BLaER1 treated with 17β-estradiol and CSF1 and Interleukin-3, amounts not matched to agents 10 nM and 100 nM (cell line): Measurements from ENCODE around the gene PDIA6.

Experiments used
- H3K27ac ChIP-seq, 11 experiments: shearing (Covaris generic); formaldehyde crosslinking; 2 replicates each; pipeline ENCODE4 v1.8.1; 2022
- H3K27me3 ChIP-seq, 11 experiments: shearing (Covaris generic); formaldehyde crosslinking; 2 replicates each; pipeline ENCODE4 v1.8.1; 2022
- H3K36me3 ChIP-seq, 11 experiments: shearing (Covaris generic); formaldehyde crosslinking; 2 replicates each; pipeline ENCODE4 v1.8.1; 2022
- H3K4me1 ChIP-seq, 10 experiments: shearing (Covaris generic); formaldehyde crosslinking; 2 replicates each; pipeline ENCODE4 v1.8.1; 2022
- H3K4me2 ChIP-seq, 11 experiments: shearing (Covaris generic); formaldehyde crosslinking; 2 replicates each; pipeline ENCODE4 v1.8.1; 2022
- H3K4me3 ChIP-seq, 10 experiments: shearing (Covaris generic); formaldehyde crosslinking; 2 replicates each; pipeline ENCODE4 v1.8.1; 2022
- H3K9ac ChIP-seq, 11 experiments: shearing (Covaris generic); formaldehyde crosslinking; 2 replicates each; pipeline ENCODE4 v1.8.1; 2022
- H3K9me3 ChIP-seq, 11 experiments: shearing (Covaris generic); formaldehyde crosslinking; replicated peaks in 1 of 11; 2 replicates each; pipeline ENCODE4 v1.8.1; 2022
- H4K20me1 ChIP-seq, 11 experiments: shearing (Covaris generic); formaldehyde crosslinking; 2 replicates each; pipeline ENCODE4 v1.8.1; 2022
- Cebpa-rat ChIP-seq, 11 experiments: shearing (Covaris generic); IDR thresholded peaks; 2 replicates each; pipeline ENCODE4 v1.8.1; 2022

Gene PDIA6

DNA sequence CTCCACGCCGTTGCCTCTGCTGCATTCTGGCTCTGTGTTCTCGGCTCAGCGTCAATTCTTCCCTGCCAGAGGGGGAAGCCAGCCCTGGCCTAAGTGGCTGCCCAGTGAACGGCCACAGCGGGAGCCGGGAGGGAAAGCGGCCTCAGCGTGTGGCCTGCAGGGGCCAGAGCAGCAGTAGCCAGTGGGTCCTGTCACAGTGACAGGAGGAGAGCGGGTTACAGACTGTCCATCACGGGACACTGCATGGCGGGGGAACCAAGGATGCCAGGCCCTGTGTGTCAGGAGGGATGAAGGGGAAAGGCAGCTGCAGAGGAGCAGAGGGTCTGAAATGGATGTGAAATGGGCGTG lies 39.7 kb downstream of the PDIA6 start:
- no peaks in the 10 kb centered on the region for H3K27me3 ChIP-seq
- no peak for TF ChIP-seq Cebpa-rat (IDR thresholded peaks at IDR 0.05)
- H3K4me3 ChIP-seq = no peak overlapping the region
- H3K36me3 ChIP-seq = peaks cover 1 to 19% (median 10%) of the 10 kb centered on the region in 11 experiments
- H3K9me3 ChIP-seq = no peaks in the 10 kb centered on the region
- no peak overlapping the region for H3K9ac ChIP-seq
- no peak overlapping the region for H3K4me2 ChIP-seq
- H3K27ac ChIP-seq = no peak overlapping the region
- H4K20me1 ChIP-seq = peaks cover 14 to 48% (median 37%) of the 10 kb centered on the region in 11 experiments; a peak in 21 of 22 replicates
- peaks cover 0 to 37% (median 32%) of the 10 kb centered on the region in 10 experiments; a peak in 13 of 20 replicates for H3K4me1 ChIP-seq

DNA sequence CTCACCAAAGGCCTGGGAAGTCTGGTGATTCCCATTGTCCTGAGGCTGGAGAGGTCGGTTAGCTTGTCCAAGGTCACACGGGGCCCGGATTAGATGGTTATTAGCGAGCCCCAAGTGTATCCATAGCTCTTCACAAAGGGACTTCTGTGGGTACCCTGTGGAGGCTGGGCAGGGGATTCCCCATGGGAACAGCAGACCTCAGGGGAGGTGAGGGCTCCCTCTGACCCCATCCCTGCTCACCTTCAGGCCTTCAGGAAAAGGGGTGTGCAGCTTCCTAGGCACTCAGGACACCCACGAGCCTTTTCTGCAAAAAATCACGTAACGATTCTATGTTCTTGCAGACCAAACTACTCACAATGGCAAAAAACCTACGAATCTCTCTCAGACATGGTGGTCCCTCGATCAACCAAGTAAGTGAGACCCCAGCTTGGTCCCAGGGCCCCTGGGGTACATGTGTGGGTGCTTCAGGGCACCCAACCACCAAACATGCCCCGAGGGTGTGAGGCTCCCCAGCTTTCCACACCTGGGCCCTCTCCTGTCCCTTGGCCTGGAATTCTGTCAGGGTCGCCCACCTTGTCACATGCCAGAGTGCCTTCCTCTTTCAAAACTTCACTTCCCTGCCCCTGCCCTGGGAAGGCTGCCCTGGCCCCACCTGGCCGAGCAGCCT lies 40.3 kb downstream of the PDIA6 start:
- no peak for TF ChIP-seq Cebpa-rat (IDR thresholded peaks at IDR 0.05)
- H3K4me3 ChIP-seq = no peak overlapping the region
- peaks cover 0 to 32% (median 27%) of the 10 kb centered on the region in 10 experiments; a peak in 13 of 20 replicates for H3K4me1 ChIP-seq
- H3K9ac ChIP-seq = no peak overlapping the region
- peaks cover 0 to 14% (median 5%) of the 10 kb centered on the region in 11 experiments; a peak in 13 of 22 replicates for H3K36me3 ChIP-seq
- H3K4me2 ChIP-seq = no peak overlapping the region
- H3K27me3 ChIP-seq = no peaks in the 10 kb centered on the region
- no peak overlapping the region for H3K27ac ChIP-seq
- H4K20me1 ChIP-seq = peaks cover 9 to 43% (median 32%) of the 10 kb centered on the region in 11 experiments; a peak in 20 of 22 replicates
- H3K9me3 ChIP-seq = no peaks in the 10 kb centered on the region

DNA sequence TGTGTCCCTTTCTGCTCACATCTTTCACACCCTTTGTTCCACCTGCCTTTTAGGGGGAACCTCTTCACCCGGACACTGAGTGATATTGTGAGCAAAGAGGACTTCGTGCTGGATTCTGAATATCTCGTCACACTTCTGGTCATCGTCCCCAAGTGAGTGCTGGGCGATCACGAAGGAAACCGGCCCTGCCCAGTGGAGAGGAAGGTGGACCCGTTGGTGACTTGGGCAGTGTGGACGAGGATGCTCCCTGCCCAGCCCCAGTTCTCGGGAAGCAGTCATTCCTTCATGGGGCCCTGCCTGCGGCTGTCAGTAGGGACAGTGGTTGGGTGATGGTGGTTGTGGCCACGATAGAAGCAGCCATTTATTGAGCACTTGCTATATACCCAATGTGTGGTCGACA lies 40.8 kb downstream of the PDIA6 start:
- H4K20me1 ChIP-seq = peaks cover 4 to 38% (median 26%) of the 10 kb centered on the region in 11 experiments; a peak in 17 of 22 replicates
- no peak overlapping the region for H3K4me3 ChIP-seq
- TF ChIP-seq Cebpa-rat (IDR thresholded peaks at IDR 0.05) = no peak
- H3K27ac ChIP-seq = no peak overlapping the region
- no peak overlapping the region for H3K9ac ChIP-seq
- no peak overlapping the region for H3K4me2 ChIP-seq
- peaks cover 0 to 27% (median 22%) of the 10 kb centered on the region in 10 experiments; a peak in 13 of 20 replicates for H3K4me1 ChIP-seq
- H3K36me3 ChIP-seq = peaks cover 0 to 8% (median 0%) of the 10 kb centered on the region in 11 experiments; a peak in 3 of 22 replicates
- H3K9me3 ChIP-seq = no peaks in the 10 kb centered on the region
- no peaks in the 10 kb centered on the region for H3K27me3 ChIP-seq

DNA sequence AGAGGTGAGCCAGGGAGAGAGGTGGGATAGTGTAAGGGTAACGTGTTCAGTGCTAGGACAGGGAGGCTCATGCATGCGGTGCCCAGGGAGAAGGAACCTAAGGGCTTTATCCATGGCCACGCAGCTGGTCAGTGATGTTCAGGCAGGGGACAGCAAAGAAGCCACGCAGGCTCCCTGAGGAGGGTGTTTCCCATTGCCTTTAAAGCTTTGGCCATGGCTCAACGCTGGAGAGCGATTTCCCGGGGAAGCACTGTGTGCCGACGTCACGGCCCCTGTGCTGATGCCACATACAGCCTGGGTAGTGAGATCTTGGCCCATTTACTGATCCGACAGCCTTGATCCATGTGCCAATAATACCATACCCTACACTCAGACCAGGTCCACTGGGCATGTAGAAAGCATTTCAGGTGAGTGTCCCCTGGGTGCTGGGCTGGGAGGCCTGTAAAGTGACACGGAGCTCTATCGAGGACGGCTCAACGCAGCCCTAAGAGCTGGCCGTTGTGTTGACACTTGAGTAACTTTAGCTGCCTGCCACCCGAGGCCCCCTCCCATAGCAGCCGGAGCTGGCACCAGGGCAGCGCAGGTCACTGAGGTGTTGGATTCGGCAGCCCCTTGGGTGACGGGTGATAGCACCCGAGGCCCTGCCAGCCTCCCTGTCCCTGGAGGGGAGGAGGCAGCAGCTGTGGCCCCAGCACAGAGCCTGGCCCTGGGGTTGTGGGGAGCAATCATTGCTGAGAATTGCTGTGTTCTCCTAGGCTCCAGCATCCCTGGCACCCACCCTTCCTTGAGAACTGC lies 41.4 kb downstream of the PDIA6 start:
- no peak overlapping the region for H3K4me3 ChIP-seq
- peaks cover 0 to 20% (median 15%) of the 10 kb centered on the region in 10 experiments; a peak in 11 of 20 replicates for H3K4me1 ChIP-seq
- H3K4me2 ChIP-seq = no peak overlapping the region
- H3K9me3 ChIP-seq = no peaks in the 10 kb centered on the region
- no peak overlapping the region for H3K9ac ChIP-seq
- H3K27me3 ChIP-seq = no peaks in the 10 kb centered on the region
- H3K36me3 ChIP-seq = peaks cover 0 to 4% (median 0%) of the 10 kb centered on the region in 11 experiments; a peak in 1 of 22 replicates
- no peak overlapping the region for H3K27ac ChIP-seq
- peaks cover 0 to 31% (median 20%) of the 10 kb centered on the region in 11 experiments; a peak in 15 of 22 replicates for H4K20me1 ChIP-seq
- no peak for TF ChIP-seq Cebpa-rat (IDR thresholded peaks at IDR 0.05)

DNA sequence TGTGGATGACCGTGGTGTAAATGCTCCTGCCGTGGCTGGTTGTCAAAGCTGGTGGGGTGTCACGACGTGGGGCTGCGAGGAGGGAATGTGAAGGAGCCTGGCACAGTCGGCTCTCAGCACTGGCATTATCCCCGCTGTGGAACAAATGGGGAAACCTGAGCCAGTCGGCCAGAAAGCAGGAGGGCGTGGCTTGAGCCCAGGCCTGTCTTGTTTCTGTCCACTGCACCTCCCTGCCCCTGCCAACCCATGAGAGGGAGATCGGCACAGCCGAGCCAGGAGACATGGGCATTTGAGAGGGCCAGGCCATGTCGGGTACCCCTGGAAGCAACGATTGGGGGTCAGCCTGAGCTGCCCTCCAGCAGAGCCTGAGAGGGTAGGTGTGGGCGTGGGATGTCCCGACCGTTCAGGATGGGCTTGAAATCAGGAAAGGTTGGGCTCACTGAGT lies 44.5 kb downstream of the PDIA6 start:
- no peak overlapping the region for H3K9ac ChIP-seq
- peaks cover 0 to 13% (median 0%) of the 10 kb centered on the region in 11 experiments; a peak in 3 of 22 replicates for H4K20me1 ChIP-seq
- H3K9me3 ChIP-seq = no peaks in the 10 kb centered on the region
- no peak overlapping the region for H3K4me3 ChIP-seq
- no peak overlapping the region for H3K27ac ChIP-seq
- TF ChIP-seq Cebpa-rat (IDR thresholded peaks at IDR 0.05) = no peak
- H3K4me2 ChIP-seq = no peak overlapping the region
- H3K4me1 ChIP-seq = peaks cover 11 to 29% (median 23%) of the 10 kb centered on the region in 10 experiments
- H3K36me3 ChIP-seq = no peaks in the 10 kb centered on the region
- no peaks in the 10 kb centered on the region for H3K27me3 ChIP-seq

DNA sequence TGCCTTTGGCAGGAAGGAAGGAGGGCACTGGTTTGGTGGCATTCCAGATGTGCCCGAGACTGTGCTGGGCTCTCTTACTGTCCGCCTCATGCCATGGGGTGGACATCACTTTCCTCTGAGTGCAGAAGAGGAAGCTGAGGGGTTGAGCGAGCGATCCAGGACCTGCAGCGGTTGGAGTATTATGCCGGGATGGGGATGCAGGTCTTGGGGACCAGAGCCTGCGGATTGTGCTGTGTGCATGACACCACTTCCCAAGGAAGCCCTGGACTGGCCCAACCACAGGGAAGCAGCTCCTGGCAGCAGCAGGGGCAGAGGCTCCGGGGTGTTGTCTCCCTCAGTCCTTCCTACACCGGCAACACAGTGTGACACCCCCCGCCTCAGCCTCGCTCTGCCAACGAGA lies 46.7 kb downstream of the PDIA6 start:
- H3K4me1 ChIP-seq = peaks cover 11 to 35% (median 29%) of the 10 kb centered on the region in 10 experiments
- H4K20me1 ChIP-seq = peaks cover 0 to 13% (median 0%) of the 10 kb centered on the region in 11 experiments; a peak in 3 of 22 replicates
- no peak overlapping the region for H3K4me3 ChIP-seq
- no peak for TF ChIP-seq Cebpa-rat (IDR thresholded peaks at IDR 0.05)
- H3K9ac ChIP-seq = no peak overlapping the region
- no peaks in the 10 kb centered on the region for H3K27me3 ChIP-seq
- no peaks in the 10 kb centered on the region for H3K9me3 ChIP-seq
- no peaks in the 10 kb centered on the region for H3K36me3 ChIP-seq
- no peak overlapping the region for H3K27ac ChIP-seq
- H3K4me2 ChIP-seq = no peak overlapping the region

DNA sequence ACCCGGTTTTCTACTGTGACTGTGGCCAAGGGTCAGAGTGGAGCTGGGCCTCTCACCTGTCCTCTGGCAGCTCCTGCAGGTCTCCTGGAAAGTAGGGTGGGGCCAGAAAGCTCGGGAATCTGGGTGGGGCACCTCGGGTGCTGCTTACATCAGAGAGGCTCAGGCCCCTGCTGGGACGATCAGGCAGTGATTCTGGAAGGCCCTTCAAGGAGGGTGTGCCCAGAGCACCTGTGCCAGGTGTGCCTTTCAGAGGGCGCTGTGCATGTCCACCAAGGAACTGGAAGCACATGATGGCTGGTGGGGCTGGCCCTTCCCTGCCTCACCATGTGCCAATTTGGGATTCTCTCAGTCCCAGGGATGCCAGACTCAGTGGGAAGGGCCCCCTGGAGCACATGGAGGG lies 47.1 kb downstream of the PDIA6 start:
- Histone ChIP-seq H4K20me1 (peaks cover 0 to 13% (median 0%) of the 10 kb centered on the region in 11 experiments; a peak in 3 of 22 replicates), H3K9me3 (no peaks in the 10 kb centered on the region), H3K4me2 (peak overlapping the region in 2 of 11 experiments; percentile 83 to 85; a peak in 2 of 22 replicates), H3K9ac (no peak overlapping the region), H3K27ac (no peak overlapping the region), H3K27me3 (no peaks in the 10 kb centered on the region), H3K36me3 (no peaks in the 10 kb centered on the region), H3K4me1 (peaks cover 11 to 35% (median 29%) of the 10 kb centered on the region in 10 experiments), H3K4me3 (no peak overlapping the region)
- TF ChIP-seq Cebpa-rat (IDR thresholded peaks at IDR 0.05) = no peak

DNA sequence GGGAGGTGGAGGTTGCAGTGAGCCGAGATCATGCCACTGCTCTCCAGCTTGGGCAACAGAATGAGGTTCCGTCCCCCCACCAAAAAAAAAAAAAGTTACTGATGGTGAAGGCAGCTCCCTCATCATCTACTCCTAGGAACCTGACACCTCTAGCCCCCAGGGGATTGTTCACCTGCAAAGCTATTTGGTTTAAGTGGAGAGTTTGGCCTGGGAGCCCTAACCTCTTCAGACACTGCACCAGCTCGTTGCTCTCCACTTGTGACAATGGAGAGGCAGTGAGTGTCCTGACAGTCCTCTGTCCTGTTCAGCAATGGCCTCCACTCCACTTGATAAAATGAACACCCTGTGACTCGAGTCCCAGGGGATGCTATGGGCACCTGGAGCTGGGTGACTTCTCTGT lies 47.7 kb downstream of the PDIA6 start:
- no peak for TF ChIP-seq Cebpa-rat (IDR thresholded peaks at IDR 0.05)
- H3K27ac ChIP-seq = no peak overlapping the region
- no peaks in the 10 kb centered on the region for H3K27me3 ChIP-seq
- peaks cover 11 to 35% (median 29%) of the 10 kb centered on the region in 10 experiments for H3K4me1 ChIP-seq
- H3K4me2 ChIP-seq = peak overlapping the region in 5 of 11 experiments; percentile 21 to 93 (median 85); a peak in 4 of 22 replicates
- H3K9ac ChIP-seq = no peak overlapping the region
- H4K20me1 ChIP-seq = peaks cover 0 to 13% (median 0%) of the 10 kb centered on the region in 11 experiments; a peak in 3 of 22 replicates
- no peaks in the 10 kb centered on the region for H3K36me3 ChIP-seq
- H3K4me3 ChIP-seq = no peak overlapping the region
- H3K9me3 ChIP-seq = no peaks in the 10 kb centered on the region
